Glomerular visceral epithelial cell (primary cell): ENCODE results near the gene OR13A1.
"Not testable (repeated sequence)": the region's sequence is repeated elsewhere in the genome, so short reads cannot be mapped to it uniquely, and the experiment has no call there.

Experiments
- DNase-seq: peaks from one replicate; pipeline ENCODE4 v3.0.0-alpha.2; 2016; ENCODE audit errors: extremely low spot score

Gene OR13A1

DNA sequence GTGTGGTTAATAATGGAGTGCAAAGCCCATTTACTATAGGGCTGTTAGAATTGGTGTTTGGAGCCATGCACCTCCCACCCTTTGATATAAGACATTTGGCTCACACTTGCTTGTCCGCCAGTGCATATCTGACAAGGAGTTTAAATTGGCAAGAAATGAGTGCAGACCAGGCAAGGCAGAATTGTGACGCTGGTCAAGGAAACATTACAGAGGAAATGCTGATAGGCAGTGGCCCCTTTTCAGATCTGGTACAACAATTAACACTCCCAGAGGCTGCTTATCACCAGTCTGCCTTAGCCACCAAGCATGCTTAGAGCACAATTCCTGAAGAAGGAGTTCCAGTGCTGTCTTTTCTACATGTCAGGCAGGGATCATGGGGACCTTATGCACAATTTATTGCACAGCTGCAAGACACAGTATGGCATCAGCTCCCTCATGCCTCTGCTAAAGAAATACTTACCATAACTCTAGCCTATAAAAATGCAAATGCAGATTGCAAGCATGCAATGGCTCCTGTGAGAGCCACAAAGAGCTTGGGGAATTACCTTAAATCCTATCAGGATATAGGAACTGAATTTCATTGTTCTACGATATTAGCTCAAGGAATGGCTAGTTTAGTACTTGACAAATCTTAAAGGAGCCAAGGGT is 35.2 kb downstream of the OR13A1 start:
- no peak for DNase-seq

DNA sequence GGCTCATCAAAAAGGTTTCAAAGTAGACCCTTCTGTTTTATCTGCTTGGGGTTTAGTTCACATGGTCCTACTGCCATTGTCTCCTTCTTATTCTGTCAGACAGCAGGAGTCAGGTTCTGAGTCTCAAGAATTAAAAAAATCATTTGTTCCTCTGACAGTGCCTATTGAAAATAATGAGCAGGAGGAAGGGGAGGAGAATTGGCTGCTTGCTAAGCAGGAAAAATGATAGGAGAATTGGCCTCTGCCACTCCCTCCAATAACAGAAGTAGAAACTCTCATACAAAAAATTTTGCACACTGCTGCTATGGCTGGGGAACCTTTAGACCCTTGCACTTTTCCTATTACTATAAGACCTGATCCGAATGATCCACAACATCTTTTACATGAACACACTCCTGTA is 35.7 kb downstream of the OR13A1 start:
- DNase-seq: no peak

DNA sequence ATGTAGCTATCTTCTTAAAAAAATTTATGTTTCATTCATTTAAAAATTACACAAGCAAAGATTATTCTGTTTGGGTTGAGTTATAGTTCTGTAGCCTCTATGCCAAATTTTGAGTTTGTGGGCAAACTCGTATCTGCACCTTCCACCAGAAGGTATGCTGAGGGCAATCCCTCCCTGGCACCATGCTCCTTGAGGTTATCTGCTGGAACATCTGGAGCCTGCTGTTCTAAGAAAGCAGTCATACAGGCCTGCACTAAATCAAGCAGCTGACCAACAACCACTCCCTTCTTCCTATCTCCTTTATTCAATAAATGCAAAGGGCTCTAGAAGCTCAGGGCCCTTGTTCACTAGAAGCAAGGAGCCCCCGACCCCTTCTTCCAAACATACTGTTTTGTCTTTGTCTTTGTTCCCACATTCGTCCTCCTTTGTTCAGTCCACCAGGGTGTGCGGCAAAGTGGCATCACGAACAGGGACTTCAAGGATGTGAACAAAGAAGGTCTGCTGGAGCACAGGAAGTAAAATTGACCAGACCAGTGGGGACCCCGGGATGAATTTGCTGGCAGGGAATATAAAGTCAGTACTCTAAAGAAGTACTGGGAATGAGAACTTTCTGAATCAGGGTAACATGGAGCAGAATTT is 36.4 kb downstream of the OR13A1 start:
- DNase-seq: no peak

DNA sequence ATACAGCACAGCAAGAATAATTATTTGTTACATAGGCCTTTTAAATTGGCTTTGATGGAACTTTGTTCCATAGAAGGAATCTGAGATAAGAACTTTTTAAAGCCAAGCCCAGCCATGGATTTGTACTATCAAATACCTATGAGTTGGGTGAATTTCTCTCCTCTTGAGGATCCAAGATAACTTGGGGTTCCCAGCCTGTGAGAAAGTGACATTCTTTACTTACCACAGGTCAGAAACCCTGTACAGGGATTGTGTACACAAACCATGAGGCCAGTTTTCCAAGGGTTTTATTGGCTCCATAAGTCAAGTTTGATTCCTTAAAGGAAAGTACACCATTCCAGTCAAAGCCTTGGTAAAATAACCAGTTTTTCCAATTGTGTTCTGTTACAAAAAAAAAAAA is 39.3 kb downstream of the OR13A1 start:
- not testable (repeated sequence) for DNase-seq

DNA sequence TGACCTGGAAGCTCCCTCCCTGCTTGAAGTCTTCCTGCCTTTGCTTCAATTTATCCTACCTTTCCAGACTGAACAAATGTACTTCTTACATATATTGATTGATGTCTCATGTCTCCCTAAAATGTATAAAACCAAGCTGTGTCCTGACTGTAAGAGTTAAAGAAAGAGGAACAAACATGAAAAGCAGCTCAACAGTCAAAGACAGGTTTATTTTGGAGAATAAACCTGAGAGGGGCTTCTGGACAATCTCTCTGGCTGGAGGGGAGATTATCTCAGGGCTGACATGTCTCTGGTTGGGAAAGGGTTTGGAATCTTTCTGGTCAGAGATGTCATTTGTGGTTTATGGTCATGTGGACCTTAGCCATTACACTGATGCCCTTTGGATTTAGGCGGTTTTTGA is 41.0 kb downstream of the OR13A1 start:
- DNase-seq: no peak

DNA sequence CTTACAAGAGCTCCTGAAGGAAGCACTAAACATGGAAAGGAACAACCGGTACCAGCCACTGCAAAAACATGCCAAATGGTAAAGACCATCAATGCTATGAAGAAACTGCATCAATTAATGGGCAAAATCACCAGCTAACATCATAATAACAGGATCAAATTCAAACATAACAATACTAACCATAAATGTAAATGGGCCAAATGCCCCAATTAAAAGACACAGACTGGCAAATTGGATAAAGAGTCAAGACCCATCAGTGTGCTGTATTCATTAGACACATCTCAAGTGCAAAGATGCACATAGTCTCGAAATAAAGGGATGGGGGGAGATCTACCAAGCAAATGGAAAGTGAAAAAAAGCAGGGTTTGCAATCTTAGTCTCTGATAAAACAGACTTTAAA is 47.6 kb downstream of the OR13A1 start:
- DNase-seq: not testable (repeated sequence)

DNA sequence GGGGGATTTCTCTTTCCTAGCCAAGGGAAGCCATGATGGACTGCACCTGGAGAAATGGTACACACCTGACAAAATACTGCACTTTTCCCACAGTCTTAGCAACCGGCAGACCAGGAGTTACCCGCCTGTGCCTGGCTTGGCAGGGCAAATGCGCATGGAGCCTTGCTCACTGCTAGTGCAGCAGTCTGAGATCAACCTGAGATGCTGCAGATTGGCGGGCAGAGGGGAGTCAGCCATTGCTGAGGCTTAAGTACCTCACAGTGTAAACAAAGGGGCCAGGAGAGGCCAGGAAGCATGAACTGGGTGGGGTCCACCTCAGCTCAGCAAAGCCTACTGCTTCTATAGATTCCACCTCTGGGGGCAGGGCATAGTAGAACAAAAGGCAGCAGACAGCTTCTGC is 49.4 kb downstream of the OR13A1 start:
- no peak for DNase-seq

DNA sequence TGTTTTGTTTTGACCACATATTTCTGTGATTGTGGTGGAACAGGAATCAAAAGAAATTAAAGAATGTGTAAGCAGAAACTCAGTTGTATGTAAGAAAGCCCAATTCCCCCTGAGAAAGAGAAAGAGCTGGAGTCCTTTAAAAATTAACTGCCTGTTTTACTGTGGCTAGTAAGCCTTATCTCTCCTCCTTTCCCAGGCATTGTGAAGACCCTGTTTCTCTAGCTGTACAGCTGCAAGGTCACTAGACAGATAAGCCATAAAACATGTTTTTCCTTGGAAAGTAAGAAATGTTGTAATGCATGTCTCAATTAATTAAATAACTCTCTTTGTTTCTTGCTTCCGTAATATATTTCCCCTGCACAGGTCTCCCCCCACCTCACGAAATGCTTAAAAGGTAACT is 53.5 kb downstream of the OR13A1 start:
- no peak for DNase-seq

DNA sequence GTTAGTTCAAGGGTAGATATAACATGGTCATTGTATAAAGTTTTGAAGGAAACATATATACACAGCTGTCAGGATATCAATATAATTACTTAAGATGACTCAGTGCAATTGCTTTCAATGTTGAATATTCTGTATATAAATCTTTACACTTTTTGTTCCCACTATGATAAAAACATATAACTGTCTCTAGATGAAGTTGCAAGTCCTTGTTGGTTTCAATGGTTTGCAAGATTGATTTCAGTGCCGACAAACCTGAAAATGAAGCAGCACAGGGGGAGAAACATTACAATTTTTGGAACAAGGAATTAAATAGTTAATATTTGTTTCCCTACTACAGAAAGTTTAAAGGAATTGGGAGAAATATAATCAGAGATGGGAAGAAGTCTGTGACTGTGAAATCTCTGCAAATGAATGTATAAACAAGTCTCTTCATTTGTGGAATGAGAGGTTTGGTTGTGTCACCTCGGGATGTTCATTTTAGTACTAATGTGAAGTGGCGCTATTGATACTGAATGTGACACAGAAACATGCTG is 54.1 kb downstream of the OR13A1 start:
- no peak for DNase-seq

DNA sequence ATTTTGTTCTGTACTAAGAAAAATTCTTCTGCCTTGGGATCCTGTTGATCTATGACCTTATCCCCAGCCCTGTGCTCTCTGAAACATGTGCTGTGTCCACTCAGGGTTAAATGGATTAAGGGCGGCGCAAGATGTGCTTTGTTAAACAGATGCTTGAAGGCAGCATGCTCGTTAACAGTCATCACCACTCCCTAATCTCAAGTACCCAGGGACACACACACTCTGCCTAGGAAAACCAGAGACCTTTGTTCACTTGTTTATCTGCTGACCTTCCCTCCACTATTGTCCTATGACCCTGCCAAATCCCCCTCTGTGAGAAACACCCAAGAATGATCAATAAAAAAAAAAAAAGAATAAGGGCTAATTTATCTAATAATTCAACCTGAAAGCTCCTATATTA is 54.8 kb downstream of the OR13A1 start:
- DNase-seq: not testable (repeated sequence)

DNA sequence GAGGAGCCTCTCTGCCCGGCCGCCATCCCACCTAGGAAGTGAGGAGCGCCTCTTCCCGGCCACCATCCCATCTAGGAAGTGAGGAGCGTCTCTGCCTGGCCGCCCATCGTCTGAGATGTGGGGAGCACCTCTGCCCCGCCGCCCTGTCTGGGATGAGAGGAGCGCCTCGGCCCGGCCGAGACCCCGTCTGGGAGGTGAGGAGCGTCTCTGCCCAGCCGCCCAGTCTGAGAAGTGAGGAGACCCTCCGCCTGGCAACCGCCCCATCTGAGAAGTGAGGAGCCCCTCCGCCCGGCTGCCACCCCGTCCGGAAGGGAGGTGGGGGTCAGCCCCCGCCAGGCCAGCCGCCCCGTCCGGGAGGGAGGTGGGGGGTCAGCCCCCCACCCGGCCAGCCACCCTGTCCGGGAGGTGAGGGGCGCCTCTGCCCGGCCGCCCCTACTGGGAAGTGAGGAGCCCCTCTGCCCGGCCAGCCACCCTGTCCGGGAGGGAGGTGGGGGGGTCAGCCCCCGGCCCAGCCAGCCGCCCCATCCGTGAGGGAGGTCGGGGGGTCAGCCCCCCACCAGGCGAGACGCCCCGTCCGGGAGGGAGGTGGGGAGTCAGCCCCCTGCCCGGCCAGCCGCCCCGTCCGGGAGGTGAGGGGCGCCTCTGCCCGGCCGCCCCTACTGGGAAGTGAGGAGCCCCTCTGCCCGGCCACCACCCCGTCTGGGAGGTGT is 55.5 kb downstream of the OR13A1 start:
- DNase-seq: not testable (repeated sequence)

DNA sequence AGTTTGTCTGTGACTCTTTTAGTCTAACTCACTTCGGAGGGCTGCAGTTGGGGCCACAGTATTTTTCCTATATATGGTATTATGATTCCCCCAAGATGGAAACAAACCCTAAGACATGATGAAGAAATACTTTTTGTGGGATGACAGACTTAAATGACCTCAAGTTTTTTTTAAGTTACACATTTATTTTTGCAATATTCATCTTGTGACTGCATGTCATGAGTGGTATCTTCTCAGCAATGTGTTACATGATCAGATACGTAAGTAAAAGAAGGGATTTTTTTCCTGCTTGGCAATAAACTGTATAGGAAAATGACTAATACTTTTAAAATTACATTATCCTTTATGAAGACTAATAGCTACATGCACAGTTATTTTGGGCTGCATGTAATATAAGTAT is 57.8 kb downstream of the OR13A1 start:
- DNase-seq: no peak

DNA sequence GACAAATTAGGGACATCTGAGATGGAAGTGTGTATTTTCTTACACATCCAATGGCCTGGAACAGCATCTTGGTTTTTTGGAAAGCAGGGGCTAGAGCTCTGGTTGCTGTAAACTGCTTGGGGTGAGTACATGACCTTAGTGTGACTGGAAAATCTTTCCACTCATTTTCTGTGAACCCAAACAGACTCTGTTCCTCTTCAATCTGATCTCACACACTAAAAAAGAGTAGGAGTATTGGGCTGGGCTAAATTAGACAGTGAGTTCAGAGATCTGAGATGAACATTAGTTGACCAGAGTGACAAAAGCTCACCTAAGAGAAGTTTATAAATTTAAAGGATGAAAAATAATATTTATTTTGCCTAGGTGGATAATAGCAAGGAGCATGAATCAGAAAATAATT is 59.2 kb downstream of the OR13A1 start:
- DNase-seq: no peak

DNA sequence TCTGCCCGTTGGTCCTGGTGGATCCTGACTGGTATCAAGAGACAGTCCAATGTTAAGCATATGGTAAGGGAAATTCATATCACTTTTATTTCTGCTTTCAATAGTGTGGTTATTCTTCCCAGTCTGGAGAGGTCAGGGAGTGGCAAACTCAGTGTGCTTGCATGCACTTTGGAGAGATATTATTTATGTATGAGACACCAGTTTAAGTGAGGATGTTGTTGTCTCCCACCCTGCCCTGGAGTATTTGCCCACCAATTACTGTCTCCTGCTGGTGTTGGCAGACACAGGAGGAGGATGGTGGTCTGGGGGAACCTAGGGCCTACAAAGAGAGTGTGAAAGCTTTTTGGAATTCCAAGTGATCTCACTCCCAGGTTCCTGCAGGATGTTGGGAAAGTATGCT is 59.7 kb downstream of the OR13A1 start:
- DNase-seq: no peak

DNA sequence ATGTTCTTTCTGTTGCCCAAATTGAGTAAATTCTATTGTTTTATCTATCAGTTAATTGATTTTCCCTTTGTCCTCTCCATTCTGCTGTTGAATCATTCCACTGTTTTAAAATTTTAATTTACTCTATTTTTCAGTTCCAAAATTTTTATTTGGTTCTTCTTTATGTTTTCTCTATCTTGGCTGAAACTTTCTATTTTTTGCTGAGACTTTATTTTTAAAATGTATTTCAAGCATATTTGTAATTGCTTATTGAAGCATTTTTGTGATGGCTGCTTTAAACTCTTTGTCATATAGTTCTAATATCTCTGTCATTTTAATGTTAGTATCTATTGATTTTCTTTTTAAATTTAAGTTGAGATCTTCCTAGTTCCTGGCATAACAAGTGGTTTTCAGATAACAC is 60.5 kb downstream of the OR13A1 start:
- DNase-seq: no peak

DNA sequence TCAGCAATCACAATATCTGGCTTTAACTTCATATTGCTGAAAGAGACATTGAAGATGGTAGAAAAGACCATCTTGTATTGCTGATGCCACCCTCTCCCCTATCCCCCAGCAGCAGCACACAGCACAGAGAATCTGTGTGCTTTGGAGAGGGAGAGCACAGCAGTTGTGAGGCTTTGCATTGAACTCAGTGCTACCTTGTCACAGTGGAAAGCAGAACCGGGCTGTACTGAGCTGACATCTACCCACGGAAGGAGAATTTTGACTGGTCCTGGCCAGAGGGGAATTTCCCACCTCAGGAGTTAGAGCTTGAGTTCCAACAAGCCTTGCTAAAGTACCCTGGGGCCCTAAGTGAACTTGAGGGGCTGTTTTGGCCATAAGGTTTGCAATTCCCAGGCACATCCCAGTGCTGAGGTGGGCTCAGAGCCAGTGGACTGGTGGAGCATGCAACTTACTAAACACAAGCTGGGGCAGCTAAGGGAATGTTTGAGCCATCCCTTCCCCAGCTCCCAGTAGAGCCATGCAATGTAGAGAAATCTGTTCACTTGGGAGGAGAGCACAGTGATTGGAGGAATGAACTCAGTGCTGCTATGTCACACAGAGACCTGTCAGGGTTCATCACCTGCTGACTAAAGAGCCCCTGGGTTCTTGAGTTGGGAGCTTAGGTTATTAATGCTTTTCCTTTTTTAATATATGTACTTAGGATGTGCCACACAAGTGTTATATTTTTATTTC is 62.1 kb downstream of the OR13A1 start:
- DNase-seq: no peak
